ENCODE data around the gene USP20. TPM values are rescaled to one million over a fixed set of nuclear protein-coding genes. Genes with fewer than 3 reads are reported as not detected.

The USP20 gene
- total RNA-seq, 1 experiment from 2014 or later = 22.1 TPM

- H3K4me1 ChIP-seq (replicated peaks; ENCODE audit: insufficient read depth) = no peaks in the 10 kb centered on the region
- no peaks in the 10 kb centered on the region for H3F3A ChIP-seq (ENCODE audit: insufficient read depth, low read depth)
- H3K79me2 ChIP-seq (ENCODE audit: low read depth) = no peaks in the 10 kb centered on the region
- DNase-seq = no peak
- intact Hi-C loops (cut with micrococcal nuclease; ENCODE audit: unreplicated experiment) = no loop called here
- no peaks in the 10 kb centered on the region for H4K20me1 ChIP-seq (ENCODE audit: insufficient read depth)
- no peak overlapping the region for H2AFZ ChIP-seq
- no TSS peak for BruUV-seq (replicated peaks)
- H3K9me3 ChIP-seq (ENCODE audit: insufficient read depth, low read depth) = no peaks in the 10 kb centered on the region
- TF ChIP-seq EZH2 (IDR thresholded peaks at IDR 0.05; ENCODE audit: low read depth) (no peak), CTCF (conservative IDR thresholded peaks at IDR 0.05) (no peak)
- H3K36me3 ChIP-seq (ENCODE audit: low read depth) = peaks cover 5% of the 10 kb centered on the region; the same call in 1 of the 2 replicates
- no peak overlapping the region for H3K27ac ChIP-seq
- no peak overlapping the region for H3K4me3 ChIP-seq
- POLR2A ChIA-PET (ENCODE audit: unreplicated experiment) = no interaction called here
- CTCF ChIA-PET = no interaction called here
- H3K4me2 ChIP-seq = no peak overlapping the region
- H3K9me2 ChIP-seq (ENCODE audit: insufficient read depth) = no peaks in the 10 kb centered on the region
- no peaks in the 10 kb centered on the region for H3K27me3 ChIP-seq (ENCODE audit: insufficient read depth, low read depth)
Observed at GRCh38 chr9:129868872-129869486, 33.7 kb downstream of the USP20 start.

- Histone ChIP-seq H3K27me3 (ENCODE audit: insufficient read depth, low read depth) (no peaks in the 10 kb centered on the region), H3K4me3 (no peak overlapping the region), H3K9me3 (ENCODE audit: insufficient read depth, low read depth) (no peaks in the 10 kb centered on the region), H3F3A (ENCODE audit: insufficient read depth, low read depth) (no peaks in the 10 kb centered on the region), H3K4me1 (replicated peaks; ENCODE audit: insufficient read depth) (no peaks in the 10 kb centered on the region), H3K4me2 (no peak overlapping the region), H3K9me2 (ENCODE audit: insufficient read depth) (no peaks in the 10 kb centered on the region), H2AFZ (no peak overlapping the region), H3K79me2 (ENCODE audit: low read depth) (no peaks in the 10 kb centered on the region), H3K27ac (no peak overlapping the region), H3K36me3 (ENCODE audit: low read depth) (peaks cover 4% of the 10 kb centered on the region; the same call in 1 of the 2 replicates), H4K20me1 (ENCODE audit: insufficient read depth) (no peaks in the 10 kb centered on the region)
- TF ChIP-seq EZH2 (IDR thresholded peaks at IDR 0.05; ENCODE audit: low read depth) (no peak), CTCF (conservative IDR thresholded peaks at IDR 0.05) (no peak)
- ChIA-PET POLR2A (ENCODE audit: unreplicated experiment) (no interaction called here), CTCF (no interaction called here)
- no TSS peak for BruUV-seq (replicated peaks)
- DNase-seq = no peak
- intact Hi-C loops (cut with micrococcal nuclease; ENCODE audit: unreplicated experiment) = no loop called here
Observed at GRCh38 chr9:129869585-129870501, 34.6 kb downstream of the USP20 start.

- no peak overlapping the region for H3K4me3 ChIP-seq
- intact Hi-C loops (cut with micrococcal nuclease; ENCODE audit: unreplicated experiment) = no loop called here
- H3K9me2 ChIP-seq (ENCODE audit: insufficient read depth) = no peaks in the 10 kb centered on the region
- H3K27ac ChIP-seq = no peak overlapping the region
- H3K4me2 ChIP-seq = no peak overlapping the region
- no peaks in the 10 kb centered on the region for H3K79me2 ChIP-seq (ENCODE audit: low read depth)
- ChIA-PET POLR2A (ENCODE audit: unreplicated experiment) (no interaction called here), CTCF (no interaction called here)
- H3F3A ChIP-seq (ENCODE audit: insufficient read depth, low read depth) = no peaks in the 10 kb centered on the region
- H4K20me1 ChIP-seq (ENCODE audit: insufficient read depth) = no peaks in the 10 kb centered on the region
- TF ChIP-seq CTCF (conservative IDR thresholded peaks at IDR 0.05) (no peak), EZH2 (IDR thresholded peaks at IDR 0.05; ENCODE audit: low read depth) (no peak)
- H3K9me3 ChIP-seq (ENCODE audit: insufficient read depth, low read depth) = no peaks in the 10 kb centered on the region
- no peak for DNase-seq
- no peaks in the 10 kb centered on the region for H3K27me3 ChIP-seq (ENCODE audit: insufficient read depth, low read depth)
- H3K4me1 ChIP-seq (replicated peaks; ENCODE audit: insufficient read depth) = no peaks in the 10 kb centered on the region
- no TSS peak for BruUV-seq (replicated peaks)
- H3K36me3 ChIP-seq (ENCODE audit: low read depth) = no peaks in the 10 kb centered on the region
- no peak overlapping the region for H2AFZ ChIP-seq
Observed at GRCh38 chr9:129871046-129871445, 35.8 kb downstream of the USP20 start.

Measured in PC-9 (cell line).